Mesendoderm (in vitro differentiated cells): ENCODE measurements around the gene RSPH1.

Experiments used
- DNase-seq: peaks from one replicate; pipeline ENCODE4 v3.0.0; 2013
- H2AK5ac ChIP-seq: 2 replicates; pipeline ENCODE4 v1.6.1; 2013; ENCODE audit warnings: low read length, inconsistent platforms
- H2BK120ac ChIP-seq: 2 replicates; pipeline ENCODE4 v1.6.1; 2013; ENCODE audit warnings: low read depth, mild to moderate bottlenecking, low read length, moderate library complexity, mixed read lengths
- H2BK15ac ChIP-seq: replicated peaks from 2 replicates; pipeline ENCODE4 v1.6.1; 2013; ENCODE audit warnings: low read depth, mild to moderate bottlenecking, moderate library complexity
- H2BK5ac ChIP-seq: 2 replicates; pipeline ENCODE4 v1.6.1; 2013; ENCODE audit warnings: low read length, inconsistent platforms
- H3K18ac ChIP-seq: 2 replicates; pipeline ENCODE4 v1.6.1; 2013; ENCODE audit warnings: mild to moderate bottlenecking, low read length, mixed read lengths
- H3K23ac ChIP-seq: one replicate; pipeline ENCODE4 v1.6.1; 2013; ENCODE audit warnings: low read length
- H3K27ac ChIP-seq: 2 replicates; pipeline ENCODE4 v1.5.1; 2013; ENCODE audit warnings: low read depth, mild to moderate bottlenecking, inconsistent platforms, low read length, moderate library complexity
- H3K27me3 ChIP-seq: 2 replicates; pipeline ENCODE4 v1.6.1; 2013; ENCODE audit warnings: low read length, control low read depth, mild to moderate bottlenecking, inconsistent platforms; ENCODE audit not compliant: insufficient read depth, poor library complexity
- H3K36me3 ChIP-seq: 2 replicates; pipeline ENCODE4 v1.6.1; 2013; ENCODE audit warnings: low read length, inconsistent platforms; ENCODE audit not compliant: control insufficient read depth, insufficient read depth
- H3K4ac ChIP-seq: one replicate; pipeline ENCODE4 v1.6.1; 2013; ENCODE audit warnings: low read depth, mild to moderate bottlenecking, low read length, moderate library complexity
- H3K4me1 ChIP-seq: 2 replicates; pipeline ENCODE4 v1.6.1; 2013; ENCODE audit warnings: low read depth, low read length, inconsistent platforms; ENCODE audit not compliant: control insufficient read depth
- H3K4me2 ChIP-seq: 2 replicates; pipeline ENCODE4 v1.6.1; 2013; ENCODE audit warnings: low read length
- H3K4me3 ChIP-seq: 2 replicates; pipeline ENCODE4 v1.5.1; 2013; ENCODE audit warnings: mild to moderate bottlenecking, low read length
- H3K56ac ChIP-seq: one replicate; pipeline ENCODE4 v1.6.1; 2013; ENCODE audit warnings: low read length
- H3K79me1 ChIP-seq: 2 replicates; pipeline ENCODE4 v1.6.1; 2013; ENCODE audit warnings: low read length, inconsistent platforms
- H3K79me2 ChIP-seq: 2 replicates; pipeline ENCODE4 v1.6.1; 2013; ENCODE audit warnings: mild to moderate bottlenecking, low read length; ENCODE audit not compliant: control insufficient read depth, insufficient read depth
- H3K9ac ChIP-seq: 2 replicates; pipeline ENCODE4 v1.6.1; 2013; ENCODE audit warnings: low read length, inconsistent platforms
- H4K5ac ChIP-seq: one replicate; pipeline ENCODE4 v1.6.1; 2013; ENCODE audit warnings: low read length
- H4K8ac ChIP-seq: one replicate; pipeline ENCODE4 v1.6.1; 2013; ENCODE audit warnings: low read depth, mild to moderate bottlenecking, control low read depth, low read length, moderate library complexity
- WGBS: extraction: QIAGEN DNeasy Blood & Tissue Kit; methylation state at CpG from one replicate; pipeline ENCODE4 v1.1.7; 2013; ENCODE audit warnings: low lambda C conversion rate, missing lambda C conversion rate; ENCODE audit not compliant: insufficient coverage; ENCODE audit errors: extremely low coverage; 5-methylcytosine and 5-hydroxymethylcytosine counted together

Gene RSPH1

GRCh38 chr21:42451941-42452340, 44.1 kb downstream of the RSPH1 start:
- H2BK15ac ChIP-seq = no peak overlapping the region
- no peaks in the 10 kb centered on the region for H3K4me1 ChIP-seq
- no peaks in the 10 kb centered on the region for H3K79me2 ChIP-seq
- H4K5ac ChIP-seq = no peak overlapping the region
- DNase-seq = no peak
- no peak overlapping the region for H3K18ac ChIP-seq
- H3K27ac ChIP-seq = no peak overlapping the region
- H3K56ac ChIP-seq = no peak overlapping the region
- no peak overlapping the region for H2BK5ac ChIP-seq
- no peak overlapping the region for H2BK120ac ChIP-seq
- no peak overlapping the region for H3K23ac ChIP-seq
- H3K36me3 ChIP-seq = no peaks in the 10 kb centered on the region
- no CpG with 5 or more reads among the region's 9 CpGs for WGBS
- H3K79me1 ChIP-seq = no peaks in the 10 kb centered on the region
- no peak overlapping the region for H4K8ac ChIP-seq
- H3K9ac ChIP-seq = no peak overlapping the region
- H3K4me3 ChIP-seq = no peak overlapping the region
- H2AK5ac ChIP-seq = no peak overlapping the region
- no peak overlapping the region for H3K4me2 ChIP-seq
- H3K4ac ChIP-seq = no peak overlapping the region
- H3K27me3 ChIP-seq = no peaks in the 10 kb centered on the region

- Histone ChIP-seq H3K79me1 (no peaks in the 10 kb centered on the region), H3K4me3 (no peak overlapping the region), H3K9ac (no peak overlapping the region), H3K36me3 (no peaks in the 10 kb centered on the region), H3K4ac (no peak overlapping the region), H4K8ac (no peak overlapping the region), H2BK15ac (no peak overlapping the region), H2BK5ac (no peak overlapping the region), H4K5ac (no peak overlapping the region), H3K23ac (no peak overlapping the region), H3K18ac (no peak overlapping the region), H3K27me3 (no peaks in the 10 kb centered on the region), H2AK5ac (no peak overlapping the region), H3K79me2 (no peaks in the 10 kb centered on the region), H3K56ac (no peak overlapping the region), H3K4me1 (no peaks in the 10 kb centered on the region), H2BK120ac (no peak overlapping the region), H3K27ac (no peak overlapping the region), H3K4me2 (no peak overlapping the region)
- no CpG with 5 or more reads among the region's 3 CpGs for WGBS
- no peak for DNase-seq
Measured at GRCh38 chr21:42448686-42449085, 47.3 kb downstream of the RSPH1 start.

GRCh38 chr21:42447732-42448131, 48.3 kb downstream of the RSPH1 start:
- Histone ChIP-seq H3K9ac (no peak overlapping the region), H3K4me3 (no peak overlapping the region), H4K5ac (no peak overlapping the region), H2BK120ac (no peak overlapping the region), H3K23ac (no peak overlapping the region), H2BK5ac (no peak overlapping the region), H3K56ac (no peak overlapping the region), H3K27me3 (no peaks in the 10 kb centered on the region), H2AK5ac (no peak overlapping the region), H3K27ac (no peak overlapping the region), H2BK15ac (no peak overlapping the region), H3K4me2 (no peak overlapping the region), H3K4ac (no peak overlapping the region), H3K4me1 (no peaks in the 10 kb centered on the region), H4K8ac (no peak overlapping the region), H3K36me3 (no peaks in the 10 kb centered on the region), H3K79me2 (no peaks in the 10 kb centered on the region), H3K79me1 (no peaks in the 10 kb centered on the region), H3K18ac (no peak overlapping the region)
- WGBS = no CpG with 5 or more reads among the region's 10 CpGs
- no peak for DNase-seq

GRCh38 chr21:42447182-42447581, 48.8 kb downstream of the RSPH1 start:
- H2BK15ac ChIP-seq = no peak overlapping the region
- H3K79me1 ChIP-seq = no peaks in the 10 kb centered on the region
- H4K5ac ChIP-seq = no peak overlapping the region
- no peak overlapping the region for H3K4me3 ChIP-seq
- no peak for DNase-seq
- no peak overlapping the region for H3K23ac ChIP-seq
- H3K4me1 ChIP-seq = no peaks in the 10 kb centered on the region
- H3K4me2 ChIP-seq = no peak overlapping the region
- H3K18ac ChIP-seq = no peak overlapping the region
- no peak overlapping the region for H2BK5ac ChIP-seq
- no peaks in the 10 kb centered on the region for H3K79me2 ChIP-seq
- no peaks in the 10 kb centered on the region for H3K36me3 ChIP-seq
- no peak overlapping the region for H2BK120ac ChIP-seq
- H3K27ac ChIP-seq = no peak overlapping the region
- H4K8ac ChIP-seq = no peak overlapping the region
- no CpG with 5 or more reads among the region's 14 CpGs for WGBS
- no peak overlapping the region for H3K4ac ChIP-seq
- H2AK5ac ChIP-seq = no peak overlapping the region
- no peak overlapping the region for H3K9ac ChIP-seq
- no peaks in the 10 kb centered on the region for H3K27me3 ChIP-seq
- H3K56ac ChIP-seq = no peak overlapping the region

GRCh38 chr21:42446531-42446930, 49.5 kb downstream of the RSPH1 start:
- H3K79me1 ChIP-seq = no peaks in the 10 kb centered on the region
- H3K4me2 ChIP-seq = no peak overlapping the region
- H3K23ac ChIP-seq = no peak overlapping the region
- no peaks in the 10 kb centered on the region for H3K79me2 ChIP-seq
- no peaks in the 10 kb centered on the region for H3K36me3 ChIP-seq
- H3K56ac ChIP-seq = no peak overlapping the region
- no peak overlapping the region for H2BK5ac ChIP-seq
- WGBS = no CpG with 5 or more reads among the region's 4 CpGs
- no peak overlapping the region for H2BK15ac ChIP-seq
- no peak overlapping the region for H4K5ac ChIP-seq
- no peak overlapping the region for H3K4me3 ChIP-seq
- no peak overlapping the region for H3K9ac ChIP-seq
- no peaks in the 10 kb centered on the region for H3K27me3 ChIP-seq
- H2AK5ac ChIP-seq = no peak overlapping the region
- no peak overlapping the region for H2BK120ac ChIP-seq
- no peak overlapping the region for H3K4ac ChIP-seq
- H3K27ac ChIP-seq = no peak overlapping the region
- H3K4me1 ChIP-seq = no peaks in the 10 kb centered on the region
- H4K8ac ChIP-seq = no peak overlapping the region
- no peak overlapping the region for H3K18ac ChIP-seq
- DNase-seq = no peak

- H4K8ac ChIP-seq = no peak overlapping the region
- no peak overlapping the region for H3K27ac ChIP-seq
- H3K4me2 ChIP-seq = no peak overlapping the region
- H3K9ac ChIP-seq = no peak overlapping the region
- no peak overlapping the region for H3K23ac ChIP-seq
- H3K4me1 ChIP-seq = no peaks in the 10 kb centered on the region
- no peaks in the 10 kb centered on the region for H3K27me3 ChIP-seq
- H2BK120ac ChIP-seq = no peak overlapping the region
- H3K18ac ChIP-seq = no peak overlapping the region
- no peak for DNase-seq
- H3K79me1 ChIP-seq = no peaks in the 10 kb centered on the region
- H3K56ac ChIP-seq = no peak overlapping the region
- H3K4me3 ChIP-seq = no peak overlapping the region
- H2BK15ac ChIP-seq = no peak overlapping the region
- no peaks in the 10 kb centered on the region for H3K79me2 ChIP-seq
- H3K36me3 ChIP-seq = no peaks in the 10 kb centered on the region
- H3K4ac ChIP-seq = no peak overlapping the region
- no peak overlapping the region for H2BK5ac ChIP-seq
- no peak overlapping the region for H4K5ac ChIP-seq
- H2AK5ac ChIP-seq = no peak overlapping the region
- no CpG with 5 or more reads among the region's 7 CpGs for WGBS
Measured at GRCh38 chr21:42445311-42445710, 50.7 kb downstream of the RSPH1 start.
